Ovary (tissue), 3 donors: ENCODE results near the gene CTPS1.

Experiments used
- POLR2A ChIP-seq: fragments of 450-650 bp; IDR thresholded peaks from one replicate; pipeline ENCODE4 v1.6.1; 2017; ENCODE audit warnings: antibody characterized with exemption, mild to moderate bottlenecking, moderate library complexity
- TF ChIP-seq, protein P1 (sequence below), 3 donors: fragments of 450-650 bp in 2 of 3; fragments of 200-600 bp in 1 of 3; IDR thresholded peaks; one replicate each; pipeline versions ENCODE4 v1.5.1 to v1.8.0; 2016 to 2022; ENCODE audit warnings: antibody characterized with exemption in 3 of 3, mild to moderate bottlenecking in 1 of 3
- donor health status: DM: no; HTN: no; CAD: no.

DNA sequence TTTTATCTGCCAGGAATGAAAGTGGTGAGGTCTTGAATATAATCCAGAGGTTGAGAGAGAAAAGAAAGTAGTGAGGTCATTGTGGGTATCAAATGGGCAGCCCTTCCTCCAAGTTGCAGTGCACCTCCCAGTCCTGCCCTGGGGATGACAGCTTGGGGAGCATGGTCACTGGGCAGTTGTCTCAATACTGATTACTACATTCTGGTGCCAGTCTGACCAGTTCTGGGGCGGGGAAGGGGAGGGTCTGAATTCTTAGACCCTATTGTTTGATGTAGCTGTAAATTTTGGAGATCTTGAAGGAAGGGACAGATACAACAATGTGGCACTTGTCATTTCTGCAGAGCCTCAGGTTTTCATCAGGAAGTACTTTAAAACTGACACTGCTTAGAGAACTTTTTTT is 30.8 kb downstream of the CTPS1 start:
- TF ChIP-seq, protein P1, sequence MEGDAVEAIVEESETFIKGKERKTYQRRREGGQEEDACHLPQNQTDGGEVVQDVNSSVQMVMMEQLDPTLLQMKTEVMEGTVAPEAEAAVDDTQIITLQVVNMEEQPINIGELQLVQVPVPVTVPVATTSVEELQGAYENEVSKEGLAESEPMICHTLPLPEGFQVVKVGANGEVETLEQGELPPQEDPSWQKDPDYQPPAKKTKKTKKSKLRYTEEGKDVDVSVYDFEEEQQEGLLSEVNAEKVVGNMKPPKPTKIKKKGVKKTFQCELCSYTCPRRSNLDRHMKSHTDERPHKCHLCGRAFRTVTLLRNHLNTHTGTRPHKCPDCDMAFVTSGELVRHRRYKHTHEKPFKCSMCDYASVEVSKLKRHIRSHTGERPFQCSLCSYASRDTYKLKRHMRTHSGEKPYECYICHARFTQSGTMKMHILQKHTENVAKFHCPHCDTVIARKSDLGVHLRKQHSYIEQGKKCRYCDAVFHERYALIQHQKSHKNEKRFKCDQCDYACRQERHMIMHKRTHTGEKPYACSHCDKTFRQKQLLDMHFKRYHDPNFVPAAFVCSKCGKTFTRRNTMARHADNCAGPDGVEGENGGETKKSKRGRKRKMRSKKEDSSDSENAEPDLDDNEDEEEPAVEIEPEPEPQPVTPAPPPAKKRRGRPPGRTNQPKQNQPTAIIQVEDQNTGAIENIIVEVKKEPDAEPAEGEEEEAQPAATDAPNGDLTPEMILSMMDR (IDR thresholded peaks at IDR 0.05) = no peak
- no peak for TF ChIP-seq POLR2A
